Neural cell (in vitro differentiated cells): ENCODE measurements around the gene ZNF624.
"Not testable (repeated sequence)": the region's sequence is repeated elsewhere in the genome, so short reads cannot be mapped to it uniquely, and the experiment has no call there.

Source experiments
- CTCF ChIP-seq: fragments of 450-650 bp; IDR thresholded peaks from 2 replicates; pipeline ENCODE4 v1.5.1; 2014; ENCODE audit warnings: antibody characterized with exemption, mild to moderate bottlenecking, moderate library complexity; ENCODE audit not compliant: poor library complexity, severe bottlenecking
- RAD21 ChIP-seq: fragments of 450-650 bp; conservative IDR thresholded peaks from 2 replicates; pipeline ENCODE4 v1.6.1; 2014; ENCODE audit warnings: antibody characterized with exemption, mild to moderate bottlenecking, moderate library complexity

- TF ChIP-seq CTCF, RAD21: not testable (repeated sequence)
Measured at GRCh38 chr17:16697603-16698002, 44.0 kb upstream of the ZNF624 start.
